ENCODE results near the gene RTP5. TPM values are rescaled to one million over a fixed set of nuclear protein-coding genes. Genes with fewer than 3 reads are reported as not detected.
A peak's percentile ranks its signal among the peaks of the same experiment; 100 is the strongest.

RTP5 gene
- total and polyA plus RNA-seq, 5 donors: 0.05 TPM; not detected in 4

DNA sequence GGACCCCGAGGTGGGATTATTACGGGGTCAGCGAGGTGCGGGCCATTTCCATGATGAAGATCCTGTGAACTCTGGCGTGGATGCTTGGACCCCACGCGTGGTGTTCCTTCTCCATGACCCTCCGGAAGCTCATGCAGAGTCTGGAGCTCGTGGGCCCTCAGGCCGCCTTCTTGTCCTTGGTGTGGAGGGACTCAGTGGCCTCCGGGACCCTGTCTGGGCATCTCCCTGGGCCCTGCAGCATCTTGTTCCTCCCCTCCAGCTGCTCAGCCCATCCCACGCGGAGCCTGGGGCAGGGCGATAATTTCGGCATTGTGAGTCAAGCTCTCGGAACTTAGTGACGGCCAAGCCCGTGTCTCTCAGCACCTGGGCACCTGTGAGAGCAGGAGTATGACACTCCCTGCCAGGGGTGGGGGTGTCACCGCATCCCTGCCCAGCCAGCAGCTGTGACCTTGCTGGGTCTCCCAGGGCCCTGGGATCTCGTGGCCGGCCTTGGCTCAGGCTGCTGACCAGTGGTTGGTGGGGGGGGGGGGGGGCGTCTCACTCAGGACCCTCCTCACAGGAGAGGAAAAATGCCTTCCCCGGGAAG is 24.6 kb downstream of the RTP5 start:
- Histone ChIP-seq H3K9me3 (ENCODE audit: control insufficient read depth, low read length) (no peaks in the 10 kb centered on the region), H3K27ac (ENCODE audit: low read length) (no peak overlapping the region), H3K4me1 (ENCODE audit: control insufficient read depth, insufficient read depth, low read length) (no peaks in the 10 kb centered on the region), H3K27me3 (ENCODE audit: control insufficient read depth, insufficient read depth) (no peaks in the 10 kb centered on the region), H3K4me3 (ENCODE audit: low read length) (no peak overlapping the region)
- no peak for DNase-seq
- intact Hi-C loops (cut with DNase I): no loop called here
- ATAC-seq: no peak
- 81% methylated on average over 23 of the region's 23 CpGs for WGBS

DNA sequence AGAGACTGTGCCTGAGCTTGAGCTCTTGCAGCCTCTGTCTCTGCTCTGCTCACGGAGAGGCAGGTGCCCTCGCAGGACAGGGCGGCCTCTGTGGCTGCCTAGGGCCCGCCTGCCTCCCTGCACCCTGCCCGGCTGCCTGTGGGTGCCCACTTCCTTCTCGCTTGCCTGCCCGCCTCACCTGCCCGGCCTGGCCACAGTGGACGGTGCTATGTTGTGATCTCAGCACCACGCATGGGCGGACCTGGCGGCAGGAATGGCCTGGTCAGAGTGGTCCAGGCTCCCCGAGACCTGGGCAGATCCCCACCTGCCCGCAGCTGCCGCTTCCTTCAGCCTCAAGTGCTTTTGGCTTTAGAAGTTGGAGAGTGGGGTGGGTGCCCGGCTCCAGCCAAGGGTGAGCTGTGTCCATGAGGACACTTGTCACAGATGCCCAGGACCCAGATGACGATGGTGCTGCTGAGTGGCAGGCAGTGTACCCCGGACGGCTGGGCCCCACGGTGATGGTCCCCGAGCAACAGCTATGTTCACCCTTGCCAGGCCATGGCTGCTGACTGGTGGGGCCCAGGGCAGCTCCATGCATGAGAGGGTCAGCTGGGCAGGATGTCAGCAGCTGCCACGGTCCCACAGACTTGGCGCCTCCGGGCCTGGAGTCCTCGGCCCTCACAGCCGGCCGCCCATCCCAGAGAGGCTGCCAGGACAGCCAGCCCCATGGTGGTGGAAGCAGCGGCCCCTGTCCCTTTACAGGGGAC is 25.3 kb downstream of the RTP5 start:
- 87% methylated on average over 28 of the region's 28 CpGs for WGBS
- ATAC-seq (peak in 1 of 2 donors; percentile 3), DNase-seq (peak in 1 of 3 donors; percentile 63)
- Histone ChIP-seq H3K9me3 (ENCODE audit: control insufficient read depth, low read length) (no peaks in the 10 kb centered on the region), H3K4me3 (ENCODE audit: low read length) (no peak overlapping the region), H3K4me1 (ENCODE audit: control insufficient read depth, insufficient read depth, low read length) (no peaks in the 10 kb centered on the region), H3K27me3 (ENCODE audit: control insufficient read depth, insufficient read depth) (no peaks in the 10 kb centered on the region), H3K27ac (ENCODE audit: low read length) (no peak overlapping the region)
- intact Hi-C loops (cut with DNase I): no loop called here

DNA sequence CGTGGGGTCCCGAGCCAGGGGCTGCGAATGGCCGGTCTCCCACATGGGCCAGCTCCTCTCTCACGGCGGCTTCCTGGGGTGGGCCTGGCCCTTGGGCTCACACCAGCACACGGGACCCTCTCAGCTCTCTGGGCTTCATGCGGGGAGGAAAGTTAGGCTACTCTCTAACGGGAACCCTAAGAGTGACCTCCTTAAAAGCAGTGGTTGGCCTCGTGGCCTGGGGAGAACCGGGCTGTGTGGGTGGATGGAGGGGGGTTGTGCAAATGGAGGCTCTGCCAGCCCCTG is 25.8 kb downstream of the RTP5 start:
- Histone ChIP-seq H3K9me3 (ENCODE audit: control insufficient read depth, low read length) (no peaks in the 10 kb centered on the region), H3K4me1 (ENCODE audit: control insufficient read depth, insufficient read depth, low read length) (no peaks in the 10 kb centered on the region), H3K27me3 (ENCODE audit: control insufficient read depth, insufficient read depth) (no peaks in the 10 kb centered on the region), H3K27ac (ENCODE audit: low read length) (no peak overlapping the region), H3K4me3 (ENCODE audit: low read length) (no peak overlapping the region)
- peak in 1 of 2 donors; percentile 2 for ATAC-seq
- intact Hi-C loops (cut with DNase I): no loop called here
- no peak for DNase-seq
- 87% methylated on average over 11 of the region's 11 CpGs for WGBS

DNA sequence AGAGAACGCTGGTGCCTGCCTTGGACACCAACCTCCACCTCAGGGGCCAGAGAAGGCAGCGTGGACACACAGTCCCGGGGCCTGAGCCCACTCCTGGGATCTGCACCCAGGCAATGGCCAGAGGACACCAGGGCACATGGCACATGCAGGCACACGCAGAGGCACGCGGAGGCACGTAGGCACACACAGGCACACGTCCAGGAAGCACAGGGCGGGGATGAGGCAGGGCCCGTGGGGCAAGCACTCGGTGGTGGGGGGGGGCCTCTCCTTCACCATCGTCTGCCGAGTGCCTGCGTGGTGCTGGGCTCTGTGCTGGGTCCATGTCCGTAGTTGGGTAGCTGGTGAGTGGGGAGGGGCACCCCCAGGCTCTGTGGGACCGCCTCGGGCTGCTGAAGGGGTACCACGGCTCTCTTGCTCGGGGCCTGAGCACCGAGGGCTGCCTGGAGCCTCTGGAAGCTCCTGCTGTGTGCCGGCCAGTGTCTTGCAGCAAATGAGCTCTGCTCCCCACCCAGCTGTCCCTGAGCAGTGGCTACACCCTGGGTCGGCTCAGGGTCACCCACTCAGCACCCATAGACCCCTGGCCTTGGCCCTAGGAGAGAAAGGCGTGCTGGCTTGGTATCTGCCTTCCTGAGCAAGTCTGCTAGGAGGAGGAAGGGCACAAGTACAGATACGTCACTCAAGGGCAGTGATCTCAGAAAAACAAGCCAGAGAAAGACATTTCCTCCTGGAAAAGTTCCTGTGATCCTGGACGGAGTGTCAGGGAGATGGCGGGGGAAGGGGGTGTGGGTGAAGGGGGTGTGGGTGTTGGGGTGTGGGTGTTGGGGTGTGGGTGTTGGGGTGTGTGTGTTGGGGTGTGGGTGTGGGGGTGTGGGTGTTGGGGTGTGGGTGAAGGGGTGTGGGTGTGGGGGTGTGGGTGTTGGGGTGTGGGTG is 26.4 kb downstream of the RTP5 start:
- H3K27ac ChIP-seq (ENCODE audit: low read length): peak overlapping the region; percentile 9

DNA sequence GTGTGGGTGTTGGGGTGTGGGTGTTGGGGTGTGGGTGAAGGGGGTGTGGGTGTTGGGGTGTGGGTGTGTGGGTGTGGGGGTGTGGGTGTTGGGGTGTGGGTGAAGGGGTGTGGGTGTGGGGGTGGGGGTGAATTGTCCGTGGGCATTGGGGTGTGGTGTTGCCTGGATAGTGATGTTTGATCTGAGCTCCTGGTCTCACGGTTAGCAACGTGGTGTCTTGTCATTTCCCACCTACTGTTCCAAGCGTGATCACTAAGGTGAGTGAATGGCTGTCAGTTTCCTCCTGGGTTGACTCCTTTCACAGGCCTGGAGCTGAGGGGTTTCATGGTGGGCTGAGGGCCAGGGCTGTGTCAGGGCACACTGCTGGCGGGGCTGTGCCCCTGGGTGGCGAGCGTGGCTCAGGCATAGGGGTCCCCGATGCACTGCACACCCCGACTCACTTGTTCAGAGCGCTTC is 27.2 kb downstream of the RTP5 start:
- no peak overlapping the region for H3K27ac ChIP-seq (ENCODE audit: low read length)
- H3K9me3 ChIP-seq (ENCODE audit: control insufficient read depth, low read length): no peaks in the 10 kb centered on the region
- no peak for DNase-seq
- ATAC-seq: no peak
- H3K4me3 ChIP-seq (ENCODE audit: low read length): no peak overlapping the region
- H3K4me1 ChIP-seq (ENCODE audit: control insufficient read depth, insufficient read depth, low read length): no peaks in the 10 kb centered on the region
- no peaks in the 10 kb centered on the region for H3K27me3 ChIP-seq (ENCODE audit: control insufficient read depth, insufficient read depth)
- WGBS: 89% methylated on average over 10 of the region's 10 CpGs
- intact Hi-C loops (cut with DNase I): no loop called here

More for the DNA sequence above, 26.4 kb downstream of the RTP5 start:
- Histone ChIP-seq H3K4me1 (ENCODE audit: control insufficient read depth, insufficient read depth, low read length) (no peaks in the 10 kb centered on the region), H3K27me3 (ENCODE audit: control insufficient read depth, insufficient read depth) (no peaks in the 10 kb centered on the region), H3K4me3 (ENCODE audit: low read length) (no peak overlapping the region), H3K9me3 (ENCODE audit: control insufficient read depth, low read length) (no peaks in the 10 kb centered on the region)
- ATAC-seq (peak; percentile 34 to 45), DNase-seq (peak in 1 of 3 donors; percentile 67)
- WGBS: 52% methylated on average over 26 of the region's 26 CpGs
- intact Hi-C loops (cut with DNase I): no loop called here

DNA sequence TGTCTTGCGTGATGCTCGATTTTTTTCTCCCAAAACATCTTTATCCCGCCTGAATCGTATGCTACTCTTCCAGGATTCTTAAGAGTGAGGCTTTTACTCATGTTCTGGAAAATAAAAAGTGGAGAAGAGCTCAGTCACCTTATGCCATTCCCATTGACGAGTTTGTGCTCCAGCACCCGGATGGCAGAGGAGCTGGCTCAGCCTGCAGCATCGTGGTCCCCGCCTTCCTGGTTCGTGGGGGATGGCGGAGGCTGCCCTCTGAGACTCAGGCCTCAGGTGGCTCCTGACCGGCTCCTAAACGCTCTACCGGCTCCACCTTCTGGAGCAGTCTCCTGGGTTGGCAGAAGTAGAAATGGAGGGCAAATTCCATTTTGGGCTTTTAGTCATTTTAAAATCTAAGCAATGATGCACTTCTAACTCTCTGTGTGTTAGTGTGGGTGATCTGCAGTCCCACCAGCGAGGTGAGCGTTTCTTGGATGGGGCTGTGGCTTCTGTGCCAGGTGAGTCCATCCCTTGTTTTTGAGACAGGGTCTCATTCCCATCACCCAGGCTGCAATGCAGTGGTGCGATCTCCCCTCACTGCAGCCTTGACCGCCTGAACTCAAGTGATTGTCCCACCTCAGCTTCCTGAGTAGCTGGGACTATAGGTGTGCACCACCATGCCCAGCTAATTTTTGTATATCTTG is 27.8 kb downstream of the RTP5 start:
- no peak for DNase-seq
- ATAC-seq: no peak
- H3K4me3 ChIP-seq (ENCODE audit: low read length): no peak overlapping the region
- intact Hi-C loops (cut with DNase I): no loop called here
- no peaks in the 10 kb centered on the region for H3K4me1 ChIP-seq (ENCODE audit: control insufficient read depth, insufficient read depth, low read length)
- 84% methylated on average over 17 of the region's 17 CpGs for WGBS
- no peak overlapping the region for H3K27ac ChIP-seq (ENCODE audit: low read length)
- H3K27me3 ChIP-seq (ENCODE audit: control insufficient read depth, insufficient read depth): no peaks in the 10 kb centered on the region
- H3K9me3 ChIP-seq (ENCODE audit: control insufficient read depth, low read length): no peaks in the 10 kb centered on the region

DNA sequence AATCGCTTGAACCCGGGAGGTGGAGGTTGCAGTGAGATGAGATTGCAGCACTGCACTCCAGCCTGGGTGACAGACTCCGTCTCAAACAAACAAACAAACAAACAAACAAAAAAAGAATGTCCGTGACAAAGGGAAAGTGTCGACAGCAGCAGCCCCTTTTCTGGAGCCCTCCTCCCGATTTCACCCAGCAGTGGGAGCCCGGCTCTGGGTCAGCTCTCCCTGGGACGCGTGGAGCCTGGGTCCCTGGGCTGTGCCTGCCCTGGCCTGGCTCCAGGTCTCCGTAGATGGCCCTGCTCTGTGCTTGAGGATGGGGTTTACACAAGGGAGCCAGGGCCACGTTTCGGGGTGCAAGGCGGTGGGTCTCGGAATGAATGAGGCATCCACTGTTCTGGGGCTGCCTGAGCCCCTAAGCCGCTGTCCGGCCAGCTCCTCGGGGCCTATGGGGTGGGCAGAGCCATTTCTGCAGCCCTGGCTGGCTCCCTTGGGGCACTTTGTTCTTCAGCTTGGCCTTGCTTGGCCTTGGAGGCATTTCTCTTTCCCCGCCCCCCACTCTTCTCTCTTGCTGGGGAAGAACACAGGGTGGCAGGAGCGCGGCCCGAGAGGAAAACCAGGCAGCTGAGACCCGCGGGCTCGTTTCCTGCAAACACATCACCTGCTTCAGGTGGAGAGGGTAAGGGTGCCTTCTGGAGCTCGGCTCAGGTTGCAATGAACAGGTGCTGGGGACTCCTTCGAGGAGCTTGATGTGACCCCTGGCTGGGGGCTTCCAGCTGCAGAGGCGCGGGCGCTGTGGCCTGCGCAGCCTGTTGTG is 29.1 kb downstream of the RTP5 start:
- Histone ChIP-seq H3K9me3 (ENCODE audit: control insufficient read depth, low read length) (no peaks in the 10 kb centered on the region), H3K27me3 (ENCODE audit: control insufficient read depth, insufficient read depth) (no peaks in the 10 kb centered on the region), H3K4me1 (ENCODE audit: control insufficient read depth, insufficient read depth, low read length) (no peaks in the 10 kb centered on the region), H3K27ac (ENCODE audit: low read length) (no peak overlapping the region), H3K4me3 (ENCODE audit: low read length) (no peak overlapping the region)
- no peak for ATAC-seq
- WGBS: 84% methylated on average over 30 of the region's 30 CpGs
- DNase-seq: no peak
- intact Hi-C loops (cut with DNase I): no loop called here

DNA sequence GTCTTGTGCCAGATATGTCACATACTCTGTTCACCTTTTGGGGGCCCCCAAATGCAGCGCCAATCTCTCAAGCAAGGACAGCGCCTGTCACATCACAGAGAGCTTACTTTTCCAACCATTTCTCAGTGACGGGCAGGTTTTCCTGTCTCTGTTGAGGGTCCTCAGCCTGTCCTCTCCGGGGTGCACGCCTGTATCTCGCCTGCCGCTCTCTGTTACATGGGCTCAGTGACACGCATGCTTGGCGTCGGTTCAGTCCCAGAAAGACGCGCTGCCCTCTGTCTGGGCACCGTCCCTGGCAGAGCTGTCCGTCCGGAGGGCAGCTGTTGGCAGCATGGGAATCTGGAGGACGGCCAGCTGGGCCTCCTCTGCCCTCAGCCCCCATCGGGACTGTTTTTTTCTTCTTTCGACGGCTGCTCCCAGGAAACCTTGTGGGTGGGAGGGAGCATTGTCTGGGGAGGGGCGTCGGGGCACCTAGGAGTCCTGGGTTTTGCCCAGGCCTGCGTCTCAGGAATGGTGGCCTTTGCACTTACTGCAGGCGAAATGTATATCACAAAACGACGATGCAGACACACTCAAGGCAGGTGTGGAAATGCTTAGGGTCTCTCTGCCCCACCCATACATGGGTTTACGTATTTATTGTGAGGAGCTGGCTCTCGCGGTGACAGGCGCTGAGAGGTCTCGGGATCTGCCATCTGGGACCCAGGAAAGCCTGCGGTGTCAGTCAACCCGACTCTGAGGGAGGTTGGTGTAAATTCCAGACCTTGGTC is 30.9 kb downstream of the RTP5 start:
- H3K27me3 ChIP-seq (ENCODE audit: control insufficient read depth, insufficient read depth): no peaks in the 10 kb centered on the region
- peak in 1 of 3 donors; percentile 33 for DNase-seq
- H3K9me3 ChIP-seq (ENCODE audit: control insufficient read depth, low read length): no peaks in the 10 kb centered on the region
- WGBS: 68% methylated on average over 32 of the region's 32 CpGs
- H3K4me1 ChIP-seq (ENCODE audit: control insufficient read depth, insufficient read depth, low read length): no peaks in the 10 kb centered on the region
- no peak overlapping the region for H3K4me3 ChIP-seq (ENCODE audit: low read length)
- no peak overlapping the region for H3K27ac ChIP-seq (ENCODE audit: low read length)
- peak; percentile 5 to 31 for ATAC-seq
- intact Hi-C loops (cut with DNase I): no loop called here

DNA sequence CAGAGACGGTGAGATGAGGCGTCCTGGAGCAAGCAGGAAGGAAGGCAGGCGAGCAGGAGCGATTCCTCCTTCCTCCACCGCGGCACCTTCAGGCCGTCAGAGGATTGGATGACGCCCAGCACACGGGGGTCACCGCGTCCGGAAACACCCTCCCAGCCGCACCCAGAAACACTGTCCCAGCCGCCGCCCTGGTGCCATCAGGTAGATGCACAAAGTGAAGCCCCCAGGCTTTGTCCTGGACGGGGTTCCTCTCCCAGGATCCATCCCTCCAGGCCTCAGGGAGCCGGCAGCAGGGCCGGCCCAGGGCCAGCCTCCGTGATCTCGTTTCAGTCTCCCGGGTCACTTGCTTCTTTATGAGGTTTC is 31.5 kb downstream of the RTP5 start:
- intact Hi-C loops (cut with DNase I): no loop called here
- ATAC-seq: no peak
- WGBS: 87% methylated on average over 21 of the region's 21 CpGs

More for the DNA sequence above, 31.5 kb downstream of the RTP5 start:
- Histone ChIP-seq H3K4me1 (ENCODE audit: control insufficient read depth, insufficient read depth, low read length) (no peaks in the 10 kb centered on the region), H3K4me3 (ENCODE audit: low read length) (no peak overlapping the region), H3K27ac (ENCODE audit: low read length) (no peak overlapping the region), H3K9me3 (ENCODE audit: control insufficient read depth, low read length) (no peaks in the 10 kb centered on the region), H3K27me3 (ENCODE audit: control insufficient read depth, insufficient read depth) (no peaks in the 10 kb centered on the region)
- DNase-seq: no peak

Measured in right cardiac atrium (tissue), 5 donors.